Upper lobe of left lung (tissue), 6 donors: ENCODE data around the gene AKTIP. TPM values are rescaled to one million over a fixed set of nuclear protein-coding genes. Genes with fewer than 3 reads are reported as not detected.
A peak's percentile ranks its signal among the peaks of the same experiment; 100 is the strongest.

ENCODE experiments used
- ATAC-seq, 2 donors: fragments of 200-7000 bp; cut with Tn5 transposase; one replicate each; pipeline ENCODE4 v1.9.1; 2022; ENCODE audit warnings: mild to moderate bottlenecking in 2 of 2, moderate library complexity in 2 of 2; ENCODE audit not compliant: low FRiP score in 2 of 2
- DNase-seq, 2 donors: peaks; one replicate each; pipeline ENCODE4 v3.0.0-alpha.2; 2019 to 2020
- H3K27ac ChIP-seq, 4 donors: fragments of 200-600 bp; sonication (generic); one replicate each; pipeline ENCODE4 v1.5.1; 2016 to 2019
- H3K27me3 ChIP-seq, 4 donors: fragments of 200-600 bp; sonication (generic); one replicate each; pipeline ENCODE4 v1.5.1; 2017 to 2019
- H3K36me3 ChIP-seq, 4 donors: fragments of 200-600 bp; sonication (generic); one replicate each; pipeline ENCODE4 v1.5.1; 2016 to 2019
- H3K4me1 ChIP-seq, 4 donors: fragments of 200-600 bp; sonication (generic); one replicate each; pipeline ENCODE4 v1.5.1; 2018 to 2019
- H3K4me3 ChIP-seq, 4 donors: fragments of 200-600 bp; sonication (generic); one replicate each; pipeline ENCODE4 v1.5.1; 2017 to 2019; ENCODE audit warnings: mild to moderate bottlenecking in 2 of 4, moderate library complexity in 1 of 4
- H3K9me3 ChIP-seq, 4 donors: fragments of 200-600 bp; sonication (generic); one replicate each; pipeline ENCODE4 v1.5.1; 2018 to 2019
- CTCF ChIP-seq, 6 experiments: fragments of 450-650 bp in 4 of 6; fragments of 200-600 bp in 2 of 6; sonication (generic) in 2 of 6; IDR thresholded peaks; one replicate each; pipeline ENCODE4 v1.5.1; 2016 to 2019; ENCODE audit warnings: antibody characterized with exemption in 6 of 6
- EP300 ChIP-seq, 4 donors: sonication (generic); formaldehyde crosslinking; IDR thresholded peaks; one replicate each; pipeline ENCODE4 v1.5.1; 2017; ENCODE audit warnings: antibody characterized with exemption in 4 of 4, control low read depth in 2 of 4
- POLR2A ChIP-seq, 4 donors: fragments of 450-650 bp; IDR thresholded peaks; one replicate each; pipeline ENCODE4 v1.5.1; 2016 to 2017; ENCODE audit warnings: antibody characterized with exemption in 4 of 4, mild to moderate bottlenecking in 2 of 4
- POLR2AphosphoS5 ChIP-seq, 2 donors: sonication (generic); formaldehyde crosslinking; IDR thresholded peaks; one replicate each; pipeline ENCODE4 v1.5.1; 2017; ENCODE audit warnings: antibody characterized with exemption in 2 of 2
- WGBS, 2 donors: methylation state at CpG; one replicate each; pipeline ENCODE4 v1.1.5; 2017 to 2018; 5-methylcytosine and 5-hydroxymethylcytosine counted together
- total RNA-seq, 6 donors: library from RNA; depleted of rRNA in 4 of 6; stranded (reverse); fragments of >200 nt in 4 of 6; gene quantifications; one replicate each; pipeline versions ENCODE4 v1.1.0 to v1.2.1, GENCODE V29; 2016 to 2021
- donor health status: DM: no; HTN: no; CAD: no; lungs with moderate emphysema.
- donor health status: DM: no; HTN: yes; CAD: no; lungs with severe emphysema.

AKTIP gene
- 10 to 100 TPM; 35.6 to 61.3 (median 47.0) TPM for total RNA-seq

- Histone ChIP-seq H3K4me3 (peak within 1 kb of the TSS; percentile 66 to 97 (median 96)), H3K9me3 (no peaks in the 10 kb centered on the region), H3K4me1 (peaks cover 21 to 32% (median 30%) of the 10 kb centered on the region in 4 donors), H3K36me3 (peaks cover 5 to 23% (median 6%) of the 10 kb centered on the region in 4 donors), H3K27ac (peak within 1 kb of the TSS; percentile 88 to 97 (median 95)), H3K27me3 (no peaks in the 10 kb centered on the region)
- ATAC-seq (peak; percentile 30 to 37), DNase-seq (peak in 1 of 2 donors; percentile 82)
- WGBS, 2 donors: 0 to 1% methylated on average over 33 to 61 of the region's 76 CpGs
- peak in 2 of 4 donors; percentile 2 to 47 for TF ChIP-seq POLR2A (IDR thresholded peaks at IDR 0.05)
- TF ChIP-seq CTCF (IDR thresholded peaks at IDR 0.05): peak in 1 of 6 experiments; percentile 5
- no peak for TF ChIP-seq EP300 (IDR thresholded peaks at IDR 0.05)
- TF ChIP-seq POLR2AphosphoS5 (IDR thresholded peaks at IDR 0.05): no peak
Measured at GRCh38 chr16:53502331-53503269, at the start of gene AKTIP. AKTIP (minus strand) TSS chr16:53503209; CDS start chr16:53500259, 2,950 bp downstream.

GRCh38 chr16:53549970-53550690 lies 47.1 kb upstream of the AKTIP start:
- Histone ChIP-seq H3K27me3 (no peaks in the 10 kb centered on the region), H3K36me3 (no peaks in the 10 kb centered on the region), H3K27ac (no peak overlapping the region), H3K9me3 (no peaks in the 10 kb centered on the region), H3K4me3 (no peak overlapping the region), H3K4me1 (peaks cover 5 to 10% (median 6%) of the 10 kb centered on the region in 4 donors)
- 19 to 26% methylated on average over 15 to 18 of the region's 18 CpGs for WGBS, 2 donors
- peak in 1 of 2 donors; percentile 63 for DNase-seq
- ATAC-seq: peak; percentile 64 to 87
- TF ChIP-seq POLR2A (IDR thresholded peaks at IDR 0.05) (no peak), EP300 (IDR thresholded peaks at IDR 0.05) (no peak), CTCF (IDR thresholded peaks at IDR 0.05) (peak; percentile 40 to 71 (median 60))

- Histone ChIP-seq H3K27me3 (no peaks in the 10 kb centered on the region), H3K4me3 (no peak overlapping the region), H3K4me1 (peaks cover 5 to 10% (median 6%) of the 10 kb centered on the region in 4 donors), H3K9me3 (no peaks in the 10 kb centered on the region), H3K36me3 (no peaks in the 10 kb centered on the region), H3K27ac (peak overlapping the region in 1 of 4 donors; percentile 24)
- WGBS, 2 donors: 57 to 60% methylated on average over 4 of the region's 4 CpGs
- DNase-seq (no peak), ATAC-seq (peak in 1 of 2 donors; percentile 30)
- TF ChIP-seq POLR2A (IDR thresholded peaks at IDR 0.05) (no peak), CTCF (IDR thresholded peaks at IDR 0.05) (peak in 1 of 6 experiments; percentile 15)
Measured at GRCh38 chr16:53546988-53547391, 44.0 kb upstream of the AKTIP start.

- H3K4me3 ChIP-seq: no peak overlapping the region
- peaks cover 4 to 10% (median 6%) of the 10 kb centered on the region in 4 donors for H3K4me1 ChIP-seq
- H3K27me3 ChIP-seq: no peaks in the 10 kb centered on the region
- no peak for ATAC-seq
- no peak overlapping the region for H3K27ac ChIP-seq
- DNase-seq: no peak
- WGBS, 2 donors: 44 to 50% methylated on average over 9 of the region's 9 CpGs
- H3K36me3 ChIP-seq: no peaks in the 10 kb centered on the region
- no peaks in the 10 kb centered on the region for H3K9me3 ChIP-seq
- TF ChIP-seq POLR2A (IDR thresholded peaks at IDR 0.05) (no peak), EP300 (IDR thresholded peaks at IDR 0.05) (no peak), CTCF (IDR thresholded peaks at IDR 0.05) (no peak), POLR2AphosphoS5 (IDR thresholded peaks at IDR 0.05) (no peak)
Measured at GRCh38 chr16:53545433-53545832, 42.4 kb upstream of the AKTIP start.
